ENCODE results near the gene ATE1. TPM values are rescaled to one million over a fixed set of nuclear protein-coding genes. Genes with fewer than 3 reads are reported as not detected.

The ATE1 gene
- total RNA-seq, 6 donors from 2014 or later: 13.5 to 27.9 (median 21.8) TPM

DNA sequence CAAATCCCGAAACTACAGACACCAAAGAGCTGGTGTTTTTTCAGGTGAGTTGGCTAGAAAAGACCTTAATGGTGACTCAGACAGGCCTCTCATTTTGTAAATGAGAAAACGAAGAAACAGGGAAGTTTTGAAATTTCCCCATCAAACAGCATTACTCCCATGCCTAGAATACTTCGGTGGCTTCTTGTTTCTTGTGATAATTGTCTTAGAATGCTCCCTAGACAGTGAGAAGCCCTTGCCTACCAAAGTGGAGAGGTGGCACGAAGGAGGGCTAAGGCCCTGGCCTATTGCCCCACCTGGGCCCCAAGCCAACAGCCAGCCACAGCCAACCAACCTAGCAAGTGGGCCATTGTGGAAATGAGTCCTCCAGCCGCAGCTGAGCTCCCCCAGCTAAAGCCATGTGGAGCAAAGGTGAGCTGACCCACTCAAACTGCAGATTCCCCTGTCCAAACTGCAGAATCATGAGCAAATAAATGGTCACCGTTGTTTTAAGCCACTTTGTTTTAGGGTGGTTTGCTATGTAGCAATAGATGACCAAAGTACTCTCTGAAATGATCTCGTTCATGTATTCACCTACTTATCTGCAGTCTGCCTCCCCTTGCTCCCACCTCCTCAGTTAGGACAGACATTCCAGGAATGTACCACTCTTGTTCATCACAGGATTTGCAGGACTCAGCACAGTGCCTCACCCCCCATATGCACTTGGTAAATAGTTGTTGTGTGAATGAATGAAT, 231.9 kb downstream of the ATE1 start:
- ATAC-seq (ENCODE audit: low FRiP score in 2 of 2) (no peak), DNase-seq (peak in 1 of 2 donors; percentile 24)
- H3K9me3 ChIP-seq: peaks cover 0 to 5% (median 0%) of the 10 kb centered on the region in 4 donors
- no peak overlapping the region for H3K27ac ChIP-seq
- 67 to 71% methylated on average over 7 of the region's 7 CpGs for WGBS, 2 donors
- no peaks in the 10 kb centered on the region for H3K4me1 ChIP-seq
- H3K36me3 ChIP-seq: no peaks in the 10 kb centered on the region
- no peak overlapping the region for H3K4me3 ChIP-seq
- no peaks in the 10 kb centered on the region for H3K27me3 ChIP-seq
- TF ChIP-seq CTCF (IDR thresholded peaks at IDR 0.05) (no peak), EP300 (IDR thresholded peaks at IDR 0.05) (no peak), POLR2AphosphoS5 (IDR thresholded peaks at IDR 0.05) (no peak), POLR2A (IDR thresholded peaks at IDR 0.05) (no peak)

GRCh38 chr10:121694966-121695643, 232.7 kb downstream of the ATE1 start:
- Histone ChIP-seq H3K4me3 (no peak overlapping the region), H3K9me3 (no peaks in the 10 kb centered on the region), H3K27me3 (no peaks in the 10 kb centered on the region), H3K36me3 (no peaks in the 10 kb centered on the region), H3K27ac (no peak overlapping the region), H3K4me1 (no peaks in the 10 kb centered on the region)
- WGBS, 2 donors: 79 to 81% methylated on average over 8 of the region's 8 CpGs
- TF ChIP-seq CTCF (IDR thresholded peaks at IDR 0.05) (no peak), POLR2AphosphoS5 (IDR thresholded peaks at IDR 0.05) (no peak), POLR2A (IDR thresholded peaks at IDR 0.05) (no peak), EP300 (IDR thresholded peaks at IDR 0.05) (no peak)
- ATAC-seq (ENCODE audit: low FRiP score in 2 of 2) (no peak), DNase-seq (no peak)

GRCh38 chr10:121694327-121694965, 233.4 kb downstream of the ATE1 start:
- 78 to 87% methylated on average over 9 of the region's 9 CpGs for WGBS, 2 donors
- DNase-seq: no peak
- no peaks in the 10 kb centered on the region for H3K36me3 ChIP-seq
- H3K27ac ChIP-seq: no peak overlapping the region
- no peaks in the 10 kb centered on the region for H3K27me3 ChIP-seq
- H3K4me1 ChIP-seq: no peaks in the 10 kb centered on the region
- TF ChIP-seq POLR2AphosphoS5 (IDR thresholded peaks at IDR 0.05): no peak
- no peaks in the 10 kb centered on the region for H3K9me3 ChIP-seq
- ATAC-seq (ENCODE audit: low FRiP score in 2 of 2): no peak
- H3K4me3 ChIP-seq: no peak overlapping the region

DNA sequence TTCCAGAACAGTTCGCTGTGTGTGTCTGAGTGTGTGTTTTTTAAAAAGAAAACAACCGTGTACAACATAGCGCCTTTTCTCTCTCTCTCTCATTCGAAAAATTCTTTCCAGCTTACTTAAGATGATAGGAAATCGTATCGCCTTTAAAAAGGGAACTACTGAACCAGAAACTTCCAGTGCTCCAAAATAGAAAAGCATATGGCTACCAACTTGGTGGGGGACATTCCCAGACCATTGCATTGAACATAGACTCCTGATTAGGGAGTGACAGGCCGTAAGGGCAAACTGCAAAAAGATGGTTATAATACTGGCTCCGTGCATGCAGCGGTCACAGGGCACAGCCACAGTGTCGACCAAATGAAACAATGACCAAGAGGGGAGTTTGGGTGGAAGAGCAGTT, 235.2 kb downstream of the ATE1 start:
- no peak overlapping the region for H3K27ac ChIP-seq
- TF ChIP-seq POLR2A (IDR thresholded peaks at IDR 0.05) (no peak), CTCF (IDR thresholded peaks at IDR 0.05) (no peak), EP300 (IDR thresholded peaks at IDR 0.05) (no peak), POLR2AphosphoS5 (IDR thresholded peaks at IDR 0.05) (no peak)
- H3K4me3 ChIP-seq: no peak overlapping the region
- WGBS, 2 donors: 79 to 83% methylated on average over 10 of the region's 10 CpGs
- DNase-seq (no peak), ATAC-seq (ENCODE audit: low FRiP score in 2 of 2) (no peak)
- no peaks in the 10 kb centered on the region for H3K9me3 ChIP-seq
- no peaks in the 10 kb centered on the region for H3K27me3 ChIP-seq
- H3K4me1 ChIP-seq: no peaks in the 10 kb centered on the region
- no peaks in the 10 kb centered on the region for H3K36me3 ChIP-seq

GRCh38 chr10:121690970-121691369, 236.9 kb downstream of the ATE1 start:
- 60 to 81% methylated on average over 3 of the region's 3 CpGs for WGBS, 2 donors
- Histone ChIP-seq H3K27ac (no peak overlapping the region), H3K4me3 (no peak overlapping the region), H3K36me3 (no peaks in the 10 kb centered on the region), H3K27me3 (no peaks in the 10 kb centered on the region), H3K4me1 (no peaks in the 10 kb centered on the region), H3K9me3 (no peaks in the 10 kb centered on the region)
- no peak for ATAC-seq (ENCODE audit: low FRiP score in 2 of 2)
- DNase-seq: no peak
- TF ChIP-seq EP300 (IDR thresholded peaks at IDR 0.05): no peak
- TF ChIP-seq CTCF (IDR thresholded peaks at IDR 0.05): no peak
- no peak for TF ChIP-seq POLR2AphosphoS5 (IDR thresholded peaks at IDR 0.05)
- no peak for TF ChIP-seq POLR2A (IDR thresholded peaks at IDR 0.05)
